ENCODE measurements around the gene CLPSL2. TPM values are rescaled to one million over a fixed set of nuclear protein-coding genes. Genes with fewer than 3 reads are reported as not detected.

Gene CLPSL2
- total RNA-seq, 1 donor from 2014 or later, result not detected

GRCh38 chr6:35739645-35740524 is 36.5 kb upstream of the CLPSL2 start:
- intact Hi-C loops (cut with DNase I), result no loop called here
- no peak for DNase-seq (ENCODE audit: low spot score)
- ATAC-seq, result no peak

DNA sequence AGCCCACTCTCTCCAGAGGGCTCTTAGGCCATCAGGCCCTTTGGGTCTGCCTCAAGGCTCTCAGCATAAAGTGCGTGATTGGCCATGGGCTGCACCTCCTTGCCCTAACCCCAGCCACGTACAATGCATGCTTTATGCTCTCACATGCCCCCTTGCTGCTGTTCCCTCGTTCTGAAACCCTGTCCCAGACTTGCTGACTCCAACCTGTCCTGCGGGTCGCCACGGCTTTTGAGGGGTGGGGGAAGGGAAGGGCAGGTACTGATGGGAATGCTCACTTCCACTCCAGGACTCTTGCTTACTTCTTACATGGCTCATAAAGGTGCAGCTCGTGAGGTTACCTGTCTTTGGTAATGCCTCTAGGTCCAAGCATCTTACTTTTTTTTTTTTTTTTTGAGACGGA is 33.6 kb upstream of the CLPSL2 start:
- ATAC-seq (no peak), DNase-seq (ENCODE audit: low spot score) (no peak)
- intact Hi-C loops (cut with DNase I), result no loop called here

- intact Hi-C loops (cut with DNase I), result no loop called here
- no peak for ATAC-seq
Measured at GRCh38 chr6:35745509-35745908, 30.9 kb upstream of the CLPSL2 start.

GRCh38 chr6:35746516-35746915 is 29.9 kb upstream of the CLPSL2 start:
- ATAC-seq, result no peak
- intact Hi-C loops (cut with DNase I), result no loop called here
- DNase-seq (ENCODE audit: low spot score), result no peak

More at GRCh38 chr6:35745509-35745908, 30.9 kb upstream of the CLPSL2 start:
- DNase-seq (ENCODE audit: low spot score), result no peak

- no peak for DNase-seq (ENCODE audit: low spot score)
- no peak for ATAC-seq
- intact Hi-C loops (cut with DNase I), result no loop called here
Measured at GRCh38 chr6:35747877-35748276, 28.5 kb upstream of the CLPSL2 start.

DNA sequence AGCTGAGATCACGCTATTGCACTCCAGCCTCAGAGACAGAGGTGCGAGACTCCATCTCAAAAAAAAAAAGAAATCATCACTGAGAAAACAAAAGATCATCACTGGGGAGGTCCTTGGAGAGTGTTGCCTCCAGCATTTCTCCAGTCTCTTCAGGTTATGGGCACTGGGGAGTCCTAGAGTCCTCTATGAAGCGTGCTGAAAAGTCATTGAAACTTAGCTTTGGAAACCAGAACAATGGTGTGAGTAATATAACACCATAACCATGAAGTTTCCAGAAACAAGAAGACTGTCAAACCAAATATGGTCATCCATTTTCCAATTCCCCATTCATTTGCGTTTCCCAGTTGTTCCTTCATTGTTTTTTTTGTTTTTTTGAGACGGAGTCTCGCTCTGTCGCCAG is 25.8 kb upstream of the CLPSL2 start:
- DNase-seq (ENCODE audit: low spot score), result no peak
- no peak for ATAC-seq
- intact Hi-C loops (cut with DNase I), result no loop called here

- DNase-seq (ENCODE audit: low spot score), result no peak
- intact Hi-C loops (cut with DNase I), result no loop called here
Measured at GRCh38 chr6:35751594-35751993, 24.8 kb upstream of the CLPSL2 start.

DNA sequence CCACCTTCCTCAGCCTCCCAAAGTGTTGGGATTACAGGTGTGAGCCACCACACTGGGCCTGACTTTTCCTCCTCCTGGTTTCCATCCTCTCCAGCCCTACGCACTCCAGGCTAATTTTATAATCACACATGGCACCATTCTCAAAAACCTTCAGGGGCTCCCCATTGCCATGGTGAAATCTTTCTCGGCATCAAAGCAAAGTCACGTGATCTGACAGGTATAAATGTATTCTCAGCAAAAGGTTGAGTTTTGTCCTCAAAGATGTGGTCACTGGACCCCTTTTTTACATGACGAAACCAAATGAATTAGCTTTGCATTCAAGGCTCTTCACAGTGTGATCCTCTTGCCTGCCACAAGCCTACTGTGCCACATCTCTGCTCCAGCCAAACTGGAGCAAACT is 24.1 kb upstream of the CLPSL2 start:
- ATAC-seq (no peak), DNase-seq (ENCODE audit: low spot score) (no peak)
- intact Hi-C loops (cut with DNase I), result no loop called here

More at GRCh38 chr6:35751594-35751993, 24.8 kb upstream of the CLPSL2 start:
- no peak for ATAC-seq

- DNase-seq (ENCODE audit: low spot score) (no peak), ATAC-seq (no peak)
- intact Hi-C loops (cut with DNase I), result no loop called here
Measured at GRCh38 chr6:35754452-35755277, 21.7 kb upstream of the CLPSL2 start.

GRCh38 chr6:35755278-35755924 is 21.0 kb upstream of the CLPSL2 start:
- no peak for ATAC-seq
- DNase-seq (ENCODE audit: low spot score), result no peak
- intact Hi-C loops (cut with DNase I), result no loop called here

DNA sequence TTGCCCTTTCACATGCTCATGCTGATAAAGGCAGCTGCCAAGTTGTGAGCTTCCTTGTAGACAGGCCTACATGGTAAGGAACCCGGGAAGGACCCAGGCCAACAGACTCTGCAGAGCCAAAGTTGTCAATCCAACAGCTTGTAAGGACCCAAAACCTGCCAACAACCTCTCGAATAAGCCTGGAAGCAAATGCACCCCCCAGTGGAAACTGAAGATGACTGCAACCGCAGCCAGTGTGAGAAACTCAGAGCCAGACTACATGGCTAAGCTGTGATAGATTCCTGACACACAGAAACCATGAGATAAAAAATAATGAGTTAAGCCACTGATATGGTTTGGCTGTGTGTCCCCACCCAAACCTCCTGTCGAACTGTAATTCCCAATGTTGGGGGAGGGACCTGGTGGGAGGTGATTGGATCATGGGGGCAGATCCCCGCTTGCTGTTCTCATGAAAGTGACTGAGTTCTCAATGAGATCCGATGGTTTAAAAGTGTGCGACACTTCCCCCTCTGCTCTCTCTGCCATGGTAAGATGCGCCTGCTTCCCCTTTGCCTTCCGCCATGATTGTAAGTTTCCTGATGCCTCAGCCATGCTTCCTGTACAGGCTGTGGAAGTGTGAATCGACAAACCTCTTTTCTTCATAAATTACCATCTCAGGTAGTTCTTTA is 18.8 kb upstream of the CLPSL2 start:
- no peak for DNase-seq (ENCODE audit: low spot score)

GRCh38 chr6:35759426-35759825 is 17.0 kb upstream of the CLPSL2 start:
- ATAC-seq (no peak), DNase-seq (ENCODE audit: low spot score) (no peak)
- intact Hi-C loops (cut with DNase I), result no loop called here

More for the DNA sequence above, 18.8 kb upstream of the CLPSL2 start:
- intact Hi-C loops (cut with DNase I), result no loop called here
- ATAC-seq, result no peak

GRCh38 chr6:35765739-35766138 is 10.7 kb upstream of the CLPSL2 start:
- ATAC-seq (no peak), DNase-seq (ENCODE audit: low spot score) (no peak)
- intact Hi-C loops (cut with DNase I), result no loop called here

GRCh38 chr6:35769211-35769610 is 7.2 kb upstream of the CLPSL2 start:
- DNase-seq (ENCODE audit: low spot score) (no peak), ATAC-seq (no peak)
- intact Hi-C loops (cut with DNase I), result no loop called here

- ATAC-seq (no peak), DNase-seq (ENCODE audit: low spot score) (no peak)
- intact Hi-C loops (cut with DNase I), result no loop called here
Measured at GRCh38 chr6:35771343-35771627, 5.1 kb upstream of the CLPSL2 start.

DNA sequence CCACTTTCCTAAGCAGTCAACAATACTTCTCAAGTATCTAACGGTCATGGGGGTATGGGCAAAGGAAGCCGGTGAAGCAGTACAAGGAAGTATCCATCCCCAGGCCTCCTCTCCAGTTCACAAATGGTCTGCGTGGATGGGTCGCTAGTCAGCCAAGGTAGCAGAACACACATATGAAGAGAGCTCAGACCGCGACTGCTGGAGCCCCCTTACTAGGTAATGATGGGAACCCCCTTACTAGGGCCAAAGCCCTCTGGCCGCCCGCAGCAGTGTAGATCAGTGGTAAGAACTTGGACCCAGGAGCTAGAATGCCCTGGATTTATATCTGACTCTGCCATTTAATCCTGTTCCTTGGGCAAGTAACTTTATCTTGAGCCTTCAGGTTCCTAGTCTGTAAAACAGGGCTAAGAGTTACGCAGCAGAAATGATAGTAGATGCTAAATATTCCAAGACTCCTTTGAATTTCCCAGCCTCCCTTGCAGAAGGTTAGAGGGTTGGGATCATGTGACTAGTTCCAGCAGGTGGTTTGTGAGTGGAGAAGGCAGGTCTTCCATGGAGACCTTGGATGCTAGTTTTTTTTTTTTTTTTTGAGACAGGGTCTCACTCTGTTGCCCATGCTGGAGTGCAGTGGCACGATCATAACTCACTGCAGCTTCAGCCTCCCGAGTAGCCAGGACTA is 2.1 kb upstream of the CLPSL2 start:
- intact Hi-C loops (cut with DNase I), result no loop called here
- DNase-seq (ENCODE audit: low spot score) (no peak), ATAC-seq (no peak)

- DNase-seq (ENCODE audit: low spot score), result no peak
- intact Hi-C loops (cut with DNase I), result no loop called here
- ATAC-seq, result no peak
Measured at GRCh38 chr6:35775031-35775430, 1.4 kb upstream of the CLPSL2 start.

DNA sequence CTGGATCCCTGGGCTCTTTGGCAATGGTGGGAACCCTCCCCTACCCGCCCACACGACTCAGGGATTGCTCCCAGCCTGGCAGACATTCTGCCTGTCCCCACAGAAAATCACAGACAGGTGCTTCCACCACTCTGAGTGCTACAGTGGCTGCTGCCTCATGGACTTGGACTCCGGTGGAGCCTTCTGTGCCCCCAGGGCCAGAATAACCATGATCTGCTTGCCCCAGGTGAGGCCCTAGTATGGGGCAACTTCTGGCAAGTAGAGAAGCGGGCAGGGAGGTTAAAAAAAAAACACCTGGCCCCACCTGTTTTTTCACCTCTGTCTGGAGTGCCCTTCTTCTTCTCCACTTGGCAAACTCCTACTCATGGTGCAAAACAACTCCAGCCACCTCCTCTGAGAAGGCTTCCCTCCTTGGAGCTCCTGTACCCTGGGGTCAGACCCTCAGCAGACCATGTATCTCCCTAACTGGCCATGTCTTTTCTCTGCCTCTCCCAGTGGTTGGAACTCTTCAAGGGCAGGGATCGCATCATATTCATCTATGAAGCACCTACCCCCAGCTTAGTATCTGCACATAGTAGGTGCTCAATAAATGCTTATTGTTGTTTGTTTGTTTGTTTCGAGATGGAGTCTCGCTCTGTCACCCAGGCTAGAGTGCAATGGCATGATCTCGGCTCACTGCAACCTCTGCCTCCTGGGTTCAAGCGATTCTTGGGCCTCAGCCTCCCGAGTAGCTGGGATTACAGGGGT is 1.1 kb downstream of the CLPSL2 start:
- intact Hi-C loops (cut with DNase I), result no loop called here
- no peak for DNase-seq (ENCODE audit: low spot score)
- no peak for ATAC-seq
